GM12878 (cell line): ENCODE data around the gene HUS1. TPM values are rescaled to one million over a fixed set of nuclear protein-coding genes. Genes with fewer than 3 reads are reported as not detected.

ENCODE experiments used
- ATAC-seq: fragments of 200-7000 bp; cut with Tn5 transposase; 3 replicates; pipeline ENCODE4 v1.9.1; 2020; ENCODE audit warnings: mild to moderate bottlenecking, moderate library complexity
- BruUV-seq: library from RNA; stranded (reverse); fragments of 400-500 nt; replicated peaks from 2 replicates; lab custom pipeline; 2021; lab: Mats Ljungman, UMichigan
- CTCF ChIA-PET: fragments of 300-600 bp; sonication (Branson Sonifier 250); formaldehyde crosslinking; extraction: SDS; loops from one replicate; lab custom pipeline; 2021; ENCODE audit warnings: inconsistent platforms; lab: Yijun Ruan, JAX
- POLR2A ChIA-PET: fragments of 350-600 bp; formaldehyde crosslinking; extraction: SDS; loops from one replicate; lab custom pipeline; 2021; ENCODE audit warnings: inconsistent platforms; lab: Charles Lee
- RAD21 ChIA-PET: fragments of 300-600 bp; sonication (Branson Sonifier 250); formaldehyde crosslinking; loops from one replicate; lab custom pipeline; 2023; ENCODE audit warnings: antibody characterized with exemption; ENCODE audit not compliant: unreplicated experiment; lab: Charles Lee
- SMC1A ChIA-PET: fragments of 300-600 bp; sonication (Branson Sonifier 250); formaldehyde crosslinking; loops from one replicate; lab custom pipeline; 2023; ENCODE audit not compliant: unreplicated experiment, uncharacterized antibody; lab: Charles Lee
- DNase-seq: peaks from one replicate; pipeline ENCODE4 v3.0.0-alpha.2; 2011; ENCODE audit warnings: low read depth, low spot score
- FAIRE-seq: peaks from 3 replicates; lab custom pipeline; 2011; peaks lifted over from hg19 to GRCh38; lab: Jason Lieb, UNC
- H2AFZ ChIP-seq: 2 replicates; pipeline ENCODE4 v1.6.0; 2011; ENCODE audit warnings: low read depth, low read length, control low read depth; ENCODE audit not compliant: control insufficient read depth
- H3K27ac ChIP-seq: 2 replicates; pipeline ENCODE4 v1.5.1; 2011; ENCODE audit warnings: control low read depth; ENCODE audit not compliant: control insufficient read depth, insufficient read depth
- H3K27me3 ChIP-seq, 2 experiments: replicated peaks in 1 of 2; 2 replicates each; pipeline versions ENCODE4 v1.6.0 to v1.6.1; 2011; ENCODE audit warnings: low read length in 1 of 2; ENCODE audit not compliant: control insufficient read depth in 2 of 2, insufficient read depth in 2 of 2
- H3K36me3 ChIP-seq, 2 experiments: 2 replicates each; pipeline ENCODE4 v1.5.1; 2011; ENCODE audit warnings: low read length in 1 of 2; ENCODE audit not compliant: control insufficient read depth in 2 of 2, insufficient read depth in 2 of 2
- H3K4me1 ChIP-seq: 2 replicates; pipeline ENCODE4 v1.6.1; 2011; ENCODE audit warnings: mild to moderate bottlenecking, low read length, moderate library complexity, mixed read lengths; ENCODE audit not compliant: control insufficient read depth, insufficient read depth
- H3K4me2 ChIP-seq: 2 replicates; pipeline ENCODE4 v1.6.0; 2011; ENCODE audit warnings: control low read depth; ENCODE audit not compliant: control insufficient read depth, insufficient read depth
- H3K4me3 ChIP-seq: fragments of 200-600 bp; sonication (generic); 2 replicates; pipeline ENCODE4 v1.5.1; 2016
- H3K79me2 ChIP-seq: 2 replicates; pipeline ENCODE4 v1.6.0; 2011; ENCODE audit warnings: low read length; ENCODE audit not compliant: control insufficient read depth, insufficient read depth
- H3K9ac ChIP-seq: 2 replicates; pipeline ENCODE4 v1.8.0; 2011; ENCODE audit warnings: low read length, control low read depth, mixed read lengths; ENCODE audit not compliant: control insufficient read depth, insufficient read depth
- H3K9me3 ChIP-seq: replicated peaks from 3 replicates; pipeline ENCODE4 v1.5.1; 2011; ENCODE audit warnings: mild to moderate bottlenecking, low read length; ENCODE audit not compliant: control insufficient read depth, insufficient read depth
- H4K20me1 ChIP-seq: 2 replicates; pipeline ENCODE4 v1.6.0; 2011; ENCODE audit not compliant: control insufficient read depth, insufficient read depth
- WGBS: methylation state at CpG from one replicate; pipeline ENCODE4 v1.1.6; 2016; ENCODE audit warnings: low lambda C conversion rate; ENCODE audit not compliant: insufficient replicate concordance, insufficient coverage; ENCODE audit errors: missing lambda C conversion rate; 5-methylcytosine and 5-hydroxymethylcytosine counted together
- in situ Hi-C: fragments of 300-500 bp; cut with MboI; formaldehyde crosslinking; loops from 9 replicates; pipeline ENCODE4 v1.14.3; 2018; ENCODE audit warnings: mixed read lengths
- intact Hi-C: fragments of 100-400 bp; cut with micrococcal nuclease; formaldehyde crosslinking; loops from one replicate; pipeline ENCODE4 v1.14.2; 2022; ENCODE audit not compliant: unreplicated experiment
- polyA plus RNA-seq, 11 experiments: library from polyadenylated mRNA; depleted of rRNA in 4 of 11; unstranded in 6 of 11; stranded (reverse) in 5 of 11; fragments of >200 nt; fragmentation: Nextera tagmentation in 4 of 11; fragmentation: Illumina TruSeq in 1 of 11; extraction: Ambion mirVana in 4 of 11; extraction: Trizol in 1 of 11; gene quantifications; 1 replicate in 1 of 11; 2 replicates in 10 of 11; pipeline versions ENCODE4 v1.2.1 to v1.2.3, GENCODE V29; 2011 to 2016; ENCODE audit warnings: inconsistent platforms in 2 of 11, missing spikeins in 2 of 11, low read depth in 1 of 11
- total RNA-seq, 4 experiments: library from RNA; depleted of rRNA in 3 of 4; stranded (reverse); fragments of >200 nt in 3 of 4; fragmentation: Illumina TruSeq in 1 of 4; extraction: Trizol in 1 of 4; gene quantifications; 2 replicates each; pipeline versions ENCODE4 v1.2.1 to v1.2.3, GENCODE V29; 2013 to 2021
- TF ChIP-seq, protein P1 (sequence below): IDR thresholded peaks from 2 replicates; pipeline ENCODE4 v1.6.1; 2012; ENCODE audit warnings: improper control_type of control experiment, low read depth, low read length; ENCODE audit not compliant: insufficient replicate concordance
- TF ChIP-seq, protein P2 (sequence below): fragments of 450-650 bp; IDR thresholded peaks from 2 replicates; pipeline ENCODE4 v1.6.1; 2017; ENCODE audit warnings: mild to moderate bottlenecking, low read depth, inconsistent platforms; ENCODE audit not compliant: poor library complexity, severe bottlenecking

The HUS1 gene
- total and polyA plus RNA-seq, 10 of the 15 experiments (the other 5 are each of a cell fraction or from before 2014, with no cell fraction given), result 10.4 to 35.5 (median 22.6) TPM

DNA sequence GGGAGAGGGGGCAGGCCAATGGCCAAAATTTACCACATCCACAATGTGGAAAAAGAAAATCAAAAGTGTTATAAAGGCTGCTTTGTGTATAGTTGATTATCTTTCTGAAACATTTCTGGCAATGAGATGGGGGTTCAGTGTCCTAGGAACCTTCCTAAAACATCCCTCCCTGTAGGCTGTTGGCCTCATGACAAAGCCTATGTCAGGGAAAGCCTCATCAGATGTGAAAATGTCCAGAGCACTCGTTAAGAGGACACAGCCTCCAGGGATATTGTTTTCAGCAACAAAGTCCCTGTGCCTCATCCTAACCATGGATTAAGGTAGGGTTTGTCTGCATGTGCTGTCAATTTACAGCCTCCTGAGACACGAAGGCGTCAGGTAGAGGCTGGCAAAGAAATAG lies 32.5 kb upstream of the HUS1 start:
- Histone ChIP-seq H3K36me3 (no peaks in the 10 kb centered on the region), H3K9me3 (no peaks in the 10 kb centered on the region), H3K27ac (no peak overlapping the region), H3K9ac (no peak overlapping the region), H4K20me1 (no peaks in the 10 kb centered on the region), H3K27me3 (peaks cover 0 to 1% of the 10 kb centered on the region in 2 experiments; a peak in 1 of 4 replicates), H3K4me1 (peaks cover 12% of the 10 kb centered on the region), H3K4me3 (no peak overlapping the region), H2AFZ (no peak overlapping the region), H3K4me2 (no peak overlapping the region), H3K79me2 (no peaks in the 10 kb centered on the region)
- ATAC-seq (no peak), FAIRE-seq (no peak), DNase-seq (no peak)
- ChIA-PET SMC1A (interaction anchor here (1.0 to 1.3 kb wide), 2 partner anchors 73 to 96 kb away, joined by 3 read pairs; no protein-coding TSS in a partner anchor), RAD21 (no interaction called here), POLR2A (no interaction called here), CTCF (no interaction called here)
- in situ Hi-C loops (no loop called here), intact Hi-C loops (no loop called here)
- BruUV-seq, result no TSS peak
- WGBS, result 91% methylated on average over 3 of the region's 3 CpGs
- TF ChIP-seq, protein P1, sequence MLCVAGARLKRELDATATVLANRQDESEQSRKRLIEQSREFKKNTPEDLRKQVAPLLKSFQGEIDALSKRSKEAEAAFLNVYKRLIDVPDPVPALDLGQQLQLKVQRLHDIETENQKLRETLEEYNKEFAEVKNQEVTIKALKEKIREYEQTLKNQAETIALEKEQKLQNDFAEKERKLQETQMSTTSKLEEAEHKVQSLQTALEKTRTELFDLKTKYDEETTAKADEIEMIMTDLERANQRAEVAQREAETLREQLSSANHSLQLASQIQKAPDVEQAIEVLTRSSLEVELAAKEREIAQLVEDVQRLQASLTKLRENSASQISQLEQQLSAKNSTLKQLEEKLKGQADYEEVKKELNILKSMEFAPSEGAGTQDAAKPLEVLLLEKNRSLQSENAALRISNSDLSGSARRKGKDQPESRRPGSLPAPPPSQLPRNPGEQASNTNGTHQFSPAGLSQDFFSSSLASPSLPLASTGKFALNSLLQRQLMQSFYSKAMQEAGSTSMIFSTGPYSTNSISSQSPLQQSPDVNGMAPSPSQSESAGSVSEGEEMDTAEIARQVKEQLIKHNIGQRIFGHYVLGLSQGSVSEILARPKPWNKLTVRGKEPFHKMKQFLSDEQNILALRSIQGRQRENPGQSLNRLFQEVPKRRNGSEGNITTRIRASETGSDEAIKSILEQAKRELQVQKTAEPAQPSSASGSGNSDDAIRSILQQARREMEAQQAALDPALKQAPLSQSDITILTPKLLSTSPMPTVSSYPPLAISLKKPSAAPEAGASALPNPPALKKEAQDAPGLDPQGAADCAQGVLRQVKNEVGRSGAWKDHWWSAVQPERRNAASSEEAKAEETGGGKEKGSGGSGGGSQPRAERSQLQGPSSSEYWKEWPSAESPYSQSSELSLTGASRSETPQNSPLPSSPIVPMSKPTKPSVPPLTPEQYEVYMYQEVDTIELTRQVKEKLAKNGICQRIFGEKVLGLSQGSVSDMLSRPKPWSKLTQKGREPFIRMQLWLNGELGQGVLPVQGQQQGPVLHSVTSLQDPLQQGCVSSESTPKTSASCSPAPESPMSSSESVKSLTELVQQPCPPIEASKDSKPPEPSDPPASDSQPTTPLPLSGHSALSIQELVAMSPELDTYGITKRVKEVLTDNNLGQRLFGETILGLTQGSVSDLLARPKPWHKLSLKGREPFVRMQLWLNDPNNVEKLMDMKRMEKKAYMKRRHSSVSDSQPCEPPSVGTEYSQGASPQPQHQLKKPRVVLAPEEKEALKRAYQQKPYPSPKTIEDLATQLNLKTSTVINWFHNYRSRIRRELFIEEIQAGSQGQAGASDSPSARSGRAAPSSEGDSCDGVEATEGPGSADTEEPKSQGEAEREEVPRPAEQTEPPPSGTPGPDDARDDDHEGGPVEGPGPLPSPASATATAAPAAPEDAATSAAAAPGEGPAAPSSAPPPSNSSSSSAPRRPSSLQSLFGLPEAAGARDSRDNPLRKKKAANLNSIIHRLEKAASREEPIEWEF, result no peak
- TF ChIP-seq, protein P2, sequence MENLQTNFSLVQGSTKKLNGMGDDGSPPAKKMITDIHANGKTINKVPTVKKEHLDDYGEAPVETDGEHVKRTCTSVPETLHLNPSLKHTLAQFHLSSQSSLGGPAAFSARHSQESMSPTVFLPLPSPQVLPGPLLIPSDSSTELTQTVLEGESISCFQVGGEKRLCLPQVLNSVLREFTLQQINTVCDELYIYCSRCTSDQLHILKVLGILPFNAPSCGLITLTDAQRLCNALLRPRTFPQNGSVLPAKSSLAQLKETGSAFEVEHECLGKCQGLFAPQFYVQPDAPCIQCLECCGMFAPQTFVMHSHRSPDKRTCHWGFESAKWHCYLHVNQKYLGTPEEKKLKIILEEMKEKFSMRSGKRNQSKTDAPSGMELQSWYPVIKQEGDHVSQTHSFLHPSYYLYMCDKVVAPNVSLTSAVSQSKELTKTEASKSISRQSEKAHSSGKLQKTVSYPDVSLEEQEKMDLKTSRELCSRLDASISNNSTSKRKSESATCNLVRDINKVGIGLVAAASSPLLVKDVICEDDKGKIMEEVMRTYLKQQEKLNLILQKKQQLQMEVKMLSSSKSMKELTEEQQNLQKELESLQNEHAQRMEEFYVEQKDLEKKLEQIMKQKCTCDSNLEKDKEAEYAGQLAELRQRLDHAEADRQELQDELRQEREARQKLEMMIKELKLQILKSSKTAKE, result no peak
